ENCODE data around the gene SDK1.
"Not testable (repeated sequence)": the region's sequence is repeated elsewhere in the genome, so short reads cannot be mapped to it uniquely, and the experiment has no call there.

The SDK1 gene

DNA sequence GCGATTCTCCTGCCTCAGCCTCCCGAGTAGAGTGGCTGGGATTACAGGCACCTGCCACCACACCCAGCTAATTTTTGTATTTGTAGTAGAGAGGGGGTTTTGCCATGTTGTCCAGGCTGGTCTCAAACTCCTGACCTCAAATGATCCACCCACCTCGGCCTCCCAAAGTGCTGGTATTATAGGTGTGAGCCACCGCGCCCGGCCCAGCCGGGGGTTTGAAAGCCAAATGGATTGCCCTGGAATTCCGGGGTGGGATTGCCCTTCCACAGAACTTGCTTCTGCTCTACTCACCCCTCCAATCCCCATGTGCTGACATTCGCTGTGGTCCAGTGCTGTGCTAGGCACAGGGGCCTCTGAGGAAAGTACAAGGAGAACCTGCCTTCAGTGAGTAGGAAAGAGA, 793.1 kb downstream of the SDK1 start:
- not testable (repeated sequence) for DNase-seq

DNA sequence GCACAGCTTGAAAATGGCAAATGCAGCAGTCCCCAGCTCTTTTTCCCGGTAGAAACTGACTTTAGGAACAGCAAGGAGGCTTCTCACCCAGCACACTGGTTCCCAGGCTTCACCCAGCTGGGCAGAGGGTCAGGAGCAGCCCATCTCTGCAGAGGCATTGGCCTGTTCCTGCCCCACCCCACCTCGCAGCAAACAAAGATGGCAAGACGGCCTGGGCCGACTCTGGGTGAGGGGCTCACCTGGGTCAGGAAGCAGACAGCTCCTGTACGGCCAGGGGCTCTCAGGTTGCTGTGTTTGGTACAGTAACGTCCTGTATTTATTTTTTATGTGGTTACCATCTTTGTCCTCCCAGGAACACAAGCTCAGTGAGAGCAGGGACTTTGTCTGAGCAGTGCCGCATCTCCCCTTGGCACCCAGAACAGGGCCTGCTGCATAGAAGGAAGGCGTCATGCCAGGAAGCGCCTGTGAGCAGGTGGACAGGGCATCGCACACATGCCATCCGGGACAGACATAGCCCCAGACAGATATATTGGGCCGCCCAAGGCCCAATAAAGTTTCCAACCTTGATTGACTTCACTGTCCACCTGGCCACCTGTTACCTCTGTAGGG, 796.1 kb downstream of the SDK1 start:
- no peak for DNase-seq

- no peak for DNase-seq
These were observed 797.1 kb downstream of the SDK1 start for GRCh38 chr7:4098169-4098568.

GRCh38 chr7:4099651-4100050, 798.6 kb downstream of the SDK1 start:
- DNase-seq: no peak

DNA sequence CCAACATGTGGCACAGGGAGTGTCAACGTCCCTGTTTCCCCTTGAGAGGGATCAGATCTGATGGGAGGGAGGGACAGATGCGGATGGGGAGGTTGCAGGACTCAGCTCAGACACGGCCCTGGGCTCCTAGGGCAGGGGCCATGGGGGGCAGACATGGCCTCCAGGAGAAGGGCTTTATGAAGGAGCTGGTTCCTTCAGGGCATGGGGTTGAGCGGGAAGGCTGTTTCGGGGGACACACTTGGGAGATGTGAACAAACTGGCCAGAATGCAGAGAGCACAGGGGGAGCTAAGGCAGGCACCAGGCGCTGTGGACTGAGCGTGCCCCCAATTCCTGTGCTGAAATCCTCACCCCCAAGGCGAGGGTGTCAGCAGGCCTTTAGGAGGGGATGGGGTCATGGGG, 799.1 kb downstream of the SDK1 start:
- no peak for DNase-seq

GRCh38 chr7:4100691-4101090, 799.6 kb downstream of the SDK1 start:
- no peak for DNase-seq

DNA sequence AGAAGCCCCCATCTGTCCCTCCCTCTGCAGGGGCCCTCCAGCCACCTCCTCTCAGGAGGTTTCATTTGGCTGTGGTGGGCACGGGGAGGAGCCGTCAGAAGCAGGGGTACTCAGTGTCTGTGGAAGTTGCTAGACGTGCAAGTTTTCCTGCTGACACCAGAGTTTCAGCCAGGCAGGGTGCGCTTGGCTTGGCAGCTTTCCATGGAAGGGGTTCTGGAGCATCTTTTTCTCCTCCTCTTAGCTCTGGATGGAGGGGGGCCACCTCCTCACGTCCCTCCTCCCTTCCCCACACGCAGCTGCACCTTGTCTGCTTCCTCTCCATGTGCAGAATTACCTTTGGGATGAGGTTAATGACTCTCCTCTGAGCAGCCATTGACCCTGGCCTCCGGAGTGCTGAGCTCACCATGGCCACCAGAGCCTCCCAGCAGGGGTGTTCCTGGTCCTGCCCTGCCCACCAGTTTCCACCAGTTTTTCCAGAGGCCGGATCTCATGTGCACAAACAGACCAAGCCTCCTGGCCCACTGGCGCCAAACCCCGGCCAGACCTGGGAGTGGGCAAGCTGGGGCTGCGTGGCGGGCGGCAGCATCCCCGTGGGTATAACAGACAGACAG, 801.3 kb downstream of the SDK1 start:
- no peak for DNase-seq

- peak; percentile 9 for DNase-seq
These were observed 802.5 kb downstream of the SDK1 start for GRCh38 chr7:4103352-4104091.

GRCh38 chr7:4107839-4108238, 806.8 kb downstream of the SDK1 start:
- no peak for DNase-seq

DNA sequence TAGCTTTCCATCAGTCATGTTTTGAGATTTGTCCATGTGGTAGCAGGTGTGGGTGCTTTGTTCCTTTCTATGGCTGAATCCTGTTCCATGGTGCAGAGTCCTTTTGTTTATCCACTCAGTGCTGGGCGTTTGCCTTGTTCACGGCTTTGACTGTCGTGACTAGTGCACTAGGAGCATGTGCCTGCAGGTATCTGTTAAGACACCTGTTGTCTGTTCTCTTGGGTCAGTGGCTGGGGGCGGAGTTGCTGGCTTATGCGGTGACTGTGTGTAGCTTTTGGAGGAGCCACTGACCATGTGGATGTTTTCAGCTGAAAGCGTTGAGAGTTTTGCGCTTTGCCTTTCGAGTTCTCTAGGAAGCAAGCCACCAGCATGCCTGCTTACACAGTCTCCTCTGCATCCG, 807.9 kb downstream of the SDK1 start:
- no peak for DNase-seq

GRCh38 chr7:4109481-4110110, 808.5 kb downstream of the SDK1 start:
- DNase-seq: no peak

DNA sequence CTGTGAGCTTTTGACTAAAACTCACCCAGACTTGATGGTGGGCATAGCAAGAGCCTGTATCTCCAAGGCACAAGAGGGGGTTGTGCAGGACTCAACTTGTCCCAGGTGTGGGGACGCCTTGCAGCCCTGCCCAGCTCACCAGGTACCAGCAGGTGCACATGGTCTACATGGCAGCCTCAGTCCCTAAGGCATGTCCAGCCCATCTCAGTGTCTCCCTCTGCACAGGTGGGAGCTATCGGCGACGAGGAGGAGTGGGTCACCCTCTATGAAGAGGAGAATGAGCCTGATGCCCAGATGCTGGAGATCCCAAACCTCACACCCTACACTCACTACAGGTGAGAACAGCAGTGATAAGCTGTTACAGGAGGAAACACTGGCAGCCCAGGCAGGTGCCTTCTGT, 809.4 kb downstream of the SDK1 start:
- DNase-seq: no peak

GRCh38 chr7:4111166-4111565, 810.1 kb downstream of the SDK1 start:
- DNase-seq: no peak

DNA sequence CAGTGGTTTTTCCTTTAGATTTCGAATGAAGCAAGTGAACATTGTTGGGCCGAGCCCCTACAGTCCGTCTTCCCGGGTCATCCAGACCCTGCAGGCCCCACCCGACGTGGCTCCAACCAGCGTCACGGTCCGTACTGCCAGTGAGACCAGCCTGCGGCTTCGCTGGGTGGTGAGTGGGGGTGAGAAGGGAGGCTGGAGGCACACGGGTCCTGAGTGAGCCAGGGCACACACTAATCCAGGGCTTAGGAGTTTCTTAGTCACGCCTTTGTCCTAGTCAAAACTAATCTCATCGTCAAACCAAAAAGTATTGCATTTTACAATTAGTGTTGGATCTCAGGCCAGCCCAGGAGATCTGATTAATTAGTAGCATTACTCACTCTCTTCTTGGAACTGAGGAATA, 812.2 kb downstream of the SDK1 start:
- DNase-seq: no peak

- no peak for DNase-seq
These were observed 812.9 kb downstream of the SDK1 start for GRCh38 chr7:4113976-4114375.

- no peak for DNase-seq
These were observed 814.4 kb downstream of the SDK1 start for GRCh38 chr7:4115442-4115841.

DNA sequence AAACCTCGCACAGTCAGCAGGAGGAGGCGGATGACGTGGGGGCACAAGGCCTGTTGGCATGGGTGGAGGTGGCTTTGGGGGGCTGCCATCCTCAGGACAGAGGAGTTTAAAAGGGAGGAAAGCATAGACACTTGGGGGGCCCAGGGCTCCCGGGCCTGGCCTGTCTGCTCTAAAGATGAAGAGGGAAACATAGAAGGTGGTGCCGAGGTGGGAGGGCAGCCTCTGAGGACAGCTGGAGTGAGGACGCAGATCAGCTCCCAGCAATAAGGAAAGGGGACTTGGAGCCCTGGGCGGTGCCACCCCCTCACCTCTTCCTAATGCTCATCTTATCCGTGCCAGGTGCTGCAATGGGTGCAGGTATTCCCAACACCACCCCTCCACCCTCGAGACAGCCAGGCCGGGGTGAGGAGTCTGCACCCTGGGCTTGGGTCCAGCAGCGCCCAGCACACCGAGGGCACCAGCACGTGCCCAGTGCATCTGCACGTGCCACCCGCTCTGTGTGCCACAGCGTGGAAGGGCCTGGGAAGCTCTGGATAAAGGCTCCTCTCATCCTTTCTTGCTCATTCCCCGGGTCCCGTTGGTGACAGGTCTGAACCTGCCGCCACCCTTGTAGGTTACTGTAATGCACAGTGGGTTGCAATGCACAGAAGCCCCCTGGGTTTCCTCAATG, 815.0 kb downstream of the SDK1 start:
- no peak for DNase-seq

DNA sequence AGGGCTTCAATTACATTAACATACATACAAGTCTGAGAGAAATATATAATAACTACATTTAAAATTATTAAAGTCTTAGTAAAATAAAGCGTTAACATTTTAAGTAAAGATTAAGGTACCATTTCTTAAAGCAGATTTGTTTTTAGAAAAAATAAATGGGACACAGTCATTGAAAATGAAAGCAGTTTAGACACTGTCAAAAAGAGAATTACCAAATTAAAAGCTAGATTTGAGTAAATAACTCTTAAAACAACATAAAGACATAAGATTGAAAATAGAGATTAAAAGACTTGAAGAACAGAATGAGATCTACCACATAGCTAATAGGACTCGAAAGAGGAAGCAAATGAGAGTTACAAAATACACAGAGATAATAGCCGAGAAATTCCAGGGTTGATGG, 818.8 kb downstream of the SDK1 start:
- DNase-seq: no peak

GRCh38 chr7:4123346-4123745, 822.3 kb downstream of the SDK1 start:
- no peak for DNase-seq

DNA sequence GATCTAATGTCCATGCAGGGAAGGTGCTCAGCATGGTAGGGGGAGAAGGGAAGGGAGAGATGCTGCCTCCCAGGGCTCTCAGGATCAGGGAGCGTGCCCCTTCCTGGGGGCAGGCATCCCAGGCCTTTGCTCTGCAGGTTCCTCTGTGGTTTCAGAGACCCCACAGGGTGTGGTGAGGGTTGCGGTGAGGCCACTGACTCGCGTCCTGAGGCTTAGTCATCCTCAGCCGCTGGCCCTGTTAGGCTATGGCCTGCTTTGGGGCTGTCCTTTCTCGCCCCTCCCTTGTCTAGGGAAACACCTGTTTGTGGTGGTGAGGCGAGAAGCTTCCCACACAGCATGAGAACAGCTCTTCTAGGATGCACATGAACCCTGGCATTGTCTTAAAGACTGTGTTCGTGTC, 822.8 kb downstream of the SDK1 start:
- no peak for DNase-seq

DNA sequence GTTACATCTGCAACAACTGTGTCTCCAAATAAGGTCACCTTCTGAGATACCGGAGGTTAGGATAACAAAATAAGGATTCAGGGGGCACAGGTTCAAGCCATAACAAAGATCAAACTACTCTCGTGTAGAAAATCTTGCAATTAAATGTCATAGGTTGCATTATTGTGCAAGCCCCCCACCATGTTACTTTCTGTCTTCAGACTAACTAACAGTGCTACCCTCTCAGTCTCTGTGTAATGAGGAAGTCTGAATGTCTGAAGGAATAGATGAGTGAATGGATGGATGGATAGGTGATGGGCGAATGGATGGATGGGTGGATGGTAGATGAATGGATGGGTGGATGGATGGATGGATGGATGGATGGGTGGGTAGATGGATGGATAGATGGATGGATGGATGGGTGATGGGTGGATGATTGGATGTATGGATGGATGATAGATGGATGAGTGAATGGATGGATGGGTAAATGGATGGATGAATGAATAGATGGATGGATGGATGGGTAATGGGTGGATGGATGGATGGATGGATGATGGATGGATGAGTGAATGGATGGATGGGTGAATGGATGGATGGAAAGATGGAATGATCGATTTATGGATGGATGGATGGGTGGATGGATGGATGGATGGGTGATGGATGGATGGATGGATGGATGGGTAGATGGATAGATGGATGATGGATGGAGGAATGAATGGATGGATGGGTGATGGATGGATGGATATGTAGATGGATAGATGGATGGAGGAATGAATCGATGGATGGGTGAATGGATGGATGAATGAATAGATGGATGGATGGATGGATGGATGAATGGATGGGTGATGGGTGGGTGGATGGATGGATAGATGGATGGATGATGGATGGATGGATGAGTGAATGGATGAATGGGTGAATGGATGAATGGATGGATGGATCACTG, 823.8 kb downstream of the SDK1 start:
- no peak for DNase-seq

DNA sequence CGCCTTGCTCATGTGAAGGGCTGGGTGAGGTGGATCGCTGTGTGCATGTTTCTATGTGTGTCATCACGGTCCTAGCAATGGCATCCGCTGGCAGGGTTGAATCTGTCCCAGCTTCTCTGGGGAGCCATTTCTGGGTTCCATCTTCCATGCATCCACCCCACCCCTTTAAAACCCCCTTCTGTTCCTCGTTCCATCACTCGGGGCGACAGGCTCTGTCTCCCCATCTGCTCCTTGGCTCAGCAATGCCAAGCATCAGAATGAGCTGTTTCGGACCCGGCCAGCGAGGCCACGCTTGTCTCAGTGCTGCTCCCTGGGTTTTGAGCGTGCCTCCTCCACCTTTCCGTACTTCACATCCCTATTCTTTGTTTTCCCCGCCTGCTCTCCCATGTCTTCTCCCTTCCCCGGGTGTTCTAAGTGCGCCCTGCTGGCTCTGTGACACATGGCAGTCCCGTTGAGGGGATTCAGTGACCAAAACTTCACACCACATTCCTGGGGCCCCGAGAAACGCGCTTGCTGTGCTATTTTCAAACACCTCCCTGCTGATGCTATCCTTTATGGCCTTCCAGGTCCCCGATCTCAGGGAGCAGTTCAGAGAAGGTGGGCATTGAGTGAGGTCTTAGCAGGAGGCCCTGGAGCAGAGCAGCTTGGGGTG, 827.0 kb downstream of the SDK1 start:
- no peak for DNase-seq
